HG03280 (cell line): ENCODE measurements around the gene ZNF546.
A peak's percentile ranks its signal among the peaks of the same experiment; 100 is the strongest.

Experiments used
- ATAC-seq: cut with Tn5 transposase; IDR thresholded peaks from one replicate; pipeline ENCODE4 v1.9.1; 2021; ENCODE audit warnings: mild to moderate bottlenecking, moderate library complexity; ENCODE audit not compliant: unreplicated experiment

Gene ZNF546

DNA sequence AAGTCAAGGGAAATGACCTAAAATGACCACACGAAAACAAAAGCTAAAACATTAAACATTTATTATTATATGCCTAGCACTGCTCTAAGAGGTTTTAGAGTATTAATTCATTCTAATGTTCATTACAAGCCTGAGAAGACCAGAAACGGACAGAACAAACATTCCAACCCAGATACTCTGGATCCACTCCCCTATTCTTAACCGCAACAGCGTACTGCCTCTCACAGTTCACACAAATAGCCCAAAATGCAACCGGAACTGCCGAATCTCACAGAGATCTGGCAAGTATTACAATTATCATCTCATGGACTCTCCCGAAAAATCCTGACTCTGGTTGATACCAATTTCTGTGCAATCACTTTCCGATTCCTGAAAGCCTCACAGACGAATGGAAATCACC, 57.8 kb downstream of the ZNF546 start:
- ATAC-seq, result no peak

DNA sequence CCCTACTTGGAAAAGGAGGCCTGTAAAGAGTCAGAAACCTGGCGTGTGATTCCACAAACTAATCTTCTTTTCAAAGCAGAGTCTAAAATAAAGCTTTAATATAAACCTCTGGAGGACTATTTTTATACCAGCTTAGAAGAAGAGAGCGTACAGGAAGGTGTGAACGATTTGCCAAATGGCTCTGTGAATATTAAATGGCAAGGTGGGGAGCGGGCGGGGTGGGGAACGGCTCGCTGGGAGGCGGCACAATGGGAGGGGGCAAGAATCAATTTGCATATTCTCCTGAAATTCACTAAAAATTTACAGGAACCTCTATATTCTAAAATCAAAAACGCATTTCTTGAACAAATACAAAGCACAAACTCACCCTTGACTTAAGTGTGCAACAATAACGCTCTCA, 58.2 kb downstream of the ZNF546 start:
- no peak for ATAC-seq

DNA sequence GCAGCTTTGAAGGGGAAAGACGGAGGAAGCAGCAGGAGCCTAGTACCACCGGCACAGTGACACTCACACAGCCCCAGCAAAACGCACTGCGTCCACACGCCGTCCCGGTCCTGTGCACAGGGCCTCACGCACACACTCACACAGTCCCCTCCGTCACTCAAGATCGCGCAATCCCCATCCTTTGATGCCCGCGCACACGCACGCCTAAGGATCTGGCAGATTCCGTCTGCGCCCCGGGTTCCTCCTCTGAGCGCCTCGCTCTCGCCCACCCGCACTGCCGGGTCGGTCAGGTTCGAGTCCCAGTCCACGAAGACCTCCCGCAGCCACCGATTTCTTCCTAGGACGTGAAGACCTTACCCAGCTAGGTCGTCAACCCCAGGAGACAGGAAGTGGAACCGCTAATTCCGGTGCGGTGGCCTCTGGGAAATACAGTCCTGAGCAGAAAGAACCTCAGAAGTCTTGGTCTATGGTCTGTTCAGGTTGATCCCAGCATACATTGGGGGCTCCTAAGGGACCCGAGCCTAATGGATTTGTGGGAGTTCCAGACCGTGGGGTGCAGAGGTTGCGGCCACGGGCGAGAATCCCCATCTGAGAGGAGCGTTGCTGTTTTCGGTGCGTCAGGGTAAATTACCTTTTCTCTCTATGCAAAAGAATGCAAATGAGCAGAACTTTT, 59.1 kb downstream of the ZNF546 start, which contains the start of gene ZNF780B:
Gene ZNF780B, minus strand, starts transcription at position 400 of the 673 bp plus-strand sequence. CDS start 5,899 bp downstream, outside the sequence.
- ATAC-seq, result peak; percentile 76

DNA sequence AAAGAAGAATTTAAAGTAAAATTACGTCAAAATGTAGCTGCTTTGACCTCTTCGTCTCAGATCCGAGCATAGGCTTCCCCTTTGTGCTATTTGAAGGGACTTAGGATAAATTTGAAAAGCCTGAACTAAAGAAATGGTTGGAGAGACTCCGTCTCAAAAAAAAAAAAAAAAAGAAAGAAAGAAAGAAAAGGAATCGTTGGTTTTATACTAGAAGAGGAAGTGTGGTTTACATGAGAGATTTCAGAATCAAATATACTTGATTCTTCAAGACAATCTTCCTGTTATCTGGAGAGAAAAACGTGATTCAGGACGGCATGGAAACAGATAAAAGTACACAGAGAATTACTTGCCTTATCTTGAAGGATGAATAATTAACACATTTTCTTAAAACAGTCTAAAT, 59.6 kb downstream of the ZNF546 start:
- ATAC-seq, result no peak

DNA sequence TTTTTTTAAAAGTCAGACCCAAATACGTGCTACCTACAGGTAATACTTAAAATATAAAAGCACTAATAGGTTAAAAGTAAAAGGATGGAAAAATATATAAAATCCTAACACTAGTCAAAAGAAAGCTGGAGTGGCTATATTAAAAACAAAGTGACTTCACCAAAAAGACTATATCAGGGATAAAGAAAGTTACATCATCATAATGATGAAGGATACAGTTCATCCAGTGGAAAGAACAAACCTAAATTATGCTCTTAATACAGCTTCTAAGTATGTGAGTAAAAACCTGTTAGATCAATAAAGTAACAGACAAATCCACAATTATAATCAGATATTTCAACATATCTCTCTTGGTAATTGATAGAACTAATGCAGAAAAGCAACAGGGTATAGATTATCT, 60.3 kb downstream of the ZNF546 start:
- no peak for ATAC-seq

DNA sequence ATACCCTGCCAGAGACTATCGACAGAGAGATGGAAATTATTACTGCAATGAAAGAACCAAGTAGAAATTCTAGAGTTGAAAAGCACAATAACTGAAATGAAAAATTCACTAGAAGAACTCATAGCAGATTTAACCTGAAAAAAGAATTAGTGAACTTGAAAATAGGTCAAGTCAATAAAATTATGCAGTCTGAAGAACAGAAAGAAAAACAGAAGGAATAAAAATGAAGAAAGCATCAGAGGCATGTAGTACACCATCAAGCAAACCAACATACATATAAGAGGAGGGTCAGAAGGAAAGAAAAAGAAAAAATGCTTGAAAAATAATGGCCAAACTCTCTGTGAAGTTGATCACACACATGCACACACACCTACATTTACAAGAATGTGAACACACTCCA, 62.8 kb downstream of the ZNF546 start:
- ATAC-seq, result no peak

DNA sequence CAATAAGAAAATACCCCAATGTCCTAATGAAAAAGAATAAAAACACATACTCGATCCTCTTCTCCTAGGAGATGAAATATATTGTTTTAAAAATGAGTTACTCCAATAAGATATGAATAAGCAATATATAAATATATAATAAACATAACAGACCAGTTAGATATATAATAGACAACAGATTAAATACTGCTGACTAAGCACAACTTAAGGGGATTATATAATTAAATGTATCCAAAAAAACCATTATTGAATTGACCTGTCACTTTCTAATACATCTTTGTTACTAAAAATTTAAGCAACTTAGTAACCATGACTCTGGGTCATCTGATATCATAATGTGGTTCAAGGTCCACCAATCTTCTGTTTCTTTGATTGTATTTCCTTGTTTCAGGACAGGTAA, 73.2 kb downstream of the ZNF546 start:
- no peak for ATAC-seq
